ENCODE measurements around the gene UNC13B. TPM values are rescaled to one million over a fixed set of nuclear protein-coding genes. Genes with fewer than 3 reads are reported as not detected.

The UNC13B gene
- total RNA-seq, 1 donor from 2014 or later: 59.1 TPM

DNA sequence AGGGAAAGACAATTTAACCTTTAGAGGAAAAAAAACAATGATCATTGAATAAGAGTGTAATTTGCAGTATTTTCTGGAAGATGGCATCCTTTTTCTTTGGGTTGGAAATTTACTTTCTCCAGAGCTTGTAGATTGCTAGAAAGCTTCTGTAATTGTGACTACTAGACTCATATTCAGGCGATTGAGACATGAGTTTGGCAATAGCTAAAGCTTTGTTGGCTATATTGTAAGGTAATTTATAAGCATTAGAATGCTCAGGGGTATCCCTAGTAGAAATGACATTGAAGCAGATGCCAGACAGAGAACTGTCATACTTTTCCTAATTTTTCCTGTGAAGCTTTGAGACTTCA is 115.3 kb downstream of the UNC13B start:
- DNase-seq (ENCODE audit: low spot score): no peak

DNA sequence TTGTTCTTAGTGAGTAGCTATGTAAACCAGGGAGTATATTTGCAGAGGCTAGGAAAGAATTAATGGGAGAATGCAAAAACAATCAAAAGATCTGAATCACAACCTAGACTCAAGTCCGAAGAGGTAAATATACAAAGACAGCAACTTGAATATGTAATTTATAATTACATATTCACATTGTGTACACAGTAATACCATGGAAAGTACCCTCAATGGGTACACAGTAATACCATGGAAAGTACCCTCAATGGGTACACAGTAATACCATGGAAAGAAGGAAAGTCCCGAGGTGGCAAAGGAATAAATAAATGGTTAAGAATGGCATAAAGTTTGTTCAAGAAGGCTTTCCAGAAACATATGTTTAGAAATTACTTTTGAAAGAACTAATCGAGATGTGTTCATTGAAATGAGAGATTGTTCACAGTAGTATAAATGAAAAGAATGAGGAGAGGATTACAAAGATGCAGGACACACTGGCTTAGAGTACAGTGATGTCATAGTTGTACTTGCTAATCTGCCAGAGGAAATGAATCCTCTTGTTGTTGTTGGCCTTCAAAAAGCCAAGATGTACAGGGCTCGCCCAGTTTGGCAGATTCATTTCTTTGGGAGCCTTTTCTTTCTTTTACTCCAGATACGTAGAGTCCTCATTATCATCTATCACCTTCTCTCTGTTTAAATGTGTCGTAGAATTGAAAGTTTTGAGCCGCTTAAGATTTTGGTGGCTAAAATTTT is 116.0 kb downstream of the UNC13B start:
- DNase-seq (ENCODE audit: low spot score): no peak

DNA sequence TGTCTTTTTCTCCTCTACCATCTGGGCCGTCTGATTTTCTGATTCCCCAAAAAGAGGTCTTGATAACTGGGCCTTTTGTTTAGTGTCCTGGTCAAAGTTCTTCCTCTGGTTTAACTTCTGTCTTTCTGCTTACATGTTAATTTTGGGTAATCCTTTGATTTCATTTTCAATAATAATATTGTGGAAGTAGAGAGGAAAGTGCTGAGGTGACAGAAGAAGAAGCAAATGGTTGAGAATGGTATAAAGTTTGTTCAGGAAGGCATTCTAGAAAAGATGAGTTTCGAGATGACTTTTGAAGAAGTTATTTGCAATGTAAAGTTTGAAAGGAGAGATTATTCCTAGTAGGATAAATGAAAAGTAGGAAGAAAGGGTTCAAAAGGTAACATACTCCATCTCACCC is 118.1 kb downstream of the UNC13B start:
- no peak for DNase-seq (ENCODE audit: low spot score)

DNA sequence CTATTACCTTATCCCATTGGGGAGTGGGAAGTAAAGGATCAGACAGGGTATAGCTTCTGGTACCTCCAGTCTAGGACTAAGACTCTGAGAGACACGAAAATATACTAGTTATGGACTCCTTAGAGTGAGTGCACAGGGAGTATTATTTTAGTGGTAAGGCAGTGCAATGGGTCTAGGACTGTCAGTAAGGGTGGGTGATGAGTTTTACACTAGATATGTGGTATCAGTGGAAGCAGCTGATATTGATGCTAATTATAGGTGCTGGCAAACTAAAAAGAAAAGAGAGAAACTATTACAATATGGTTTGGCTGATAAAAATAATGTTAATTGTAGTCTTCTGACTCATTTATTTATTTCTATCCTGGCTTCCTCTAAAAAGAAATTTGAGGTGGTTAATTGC is 118.6 kb downstream of the UNC13B start:
- DNase-seq (ENCODE audit: low spot score): no peak

DNA sequence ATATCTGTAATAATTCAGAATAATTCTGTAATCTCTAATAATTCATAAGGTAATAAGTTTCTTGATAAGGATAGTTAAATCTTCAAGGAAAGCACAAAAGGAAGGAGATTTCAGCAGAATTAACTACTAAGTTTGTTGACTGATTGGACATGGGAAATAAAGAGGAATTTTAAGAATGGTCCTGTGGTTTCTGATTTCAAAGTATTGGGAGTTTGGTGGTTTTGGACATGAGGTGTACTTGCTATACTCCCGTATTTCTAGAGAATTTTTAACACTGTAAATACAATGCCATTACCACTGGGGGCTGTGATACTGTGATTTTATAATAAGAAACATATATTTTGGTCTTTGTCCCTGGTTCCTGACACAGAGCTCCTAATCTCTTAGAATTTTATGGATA is 123.9 kb downstream of the UNC13B start:
- no peak for DNase-seq (ENCODE audit: low spot score)

DNA sequence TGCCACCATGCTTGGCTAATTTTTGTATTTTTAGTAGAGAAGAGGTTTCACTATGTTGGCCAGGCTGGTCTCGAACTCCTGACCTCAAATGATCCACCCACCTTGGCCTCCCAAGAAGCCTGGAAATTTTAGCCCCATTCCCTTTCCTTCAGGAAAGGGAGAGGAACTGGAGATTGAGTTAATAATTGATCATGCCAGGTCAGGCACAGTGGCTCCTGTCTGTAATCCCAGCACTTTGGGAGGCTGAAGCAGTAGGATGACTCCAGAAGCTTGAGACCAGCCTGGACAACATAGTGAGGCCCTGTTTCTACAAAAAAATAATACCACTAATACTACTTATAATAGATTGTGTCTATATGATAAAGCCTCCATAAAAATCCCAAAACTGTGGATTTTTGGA is 124.6 kb downstream of the UNC13B start:
- no peak for DNase-seq (ENCODE audit: low spot score)

DNA sequence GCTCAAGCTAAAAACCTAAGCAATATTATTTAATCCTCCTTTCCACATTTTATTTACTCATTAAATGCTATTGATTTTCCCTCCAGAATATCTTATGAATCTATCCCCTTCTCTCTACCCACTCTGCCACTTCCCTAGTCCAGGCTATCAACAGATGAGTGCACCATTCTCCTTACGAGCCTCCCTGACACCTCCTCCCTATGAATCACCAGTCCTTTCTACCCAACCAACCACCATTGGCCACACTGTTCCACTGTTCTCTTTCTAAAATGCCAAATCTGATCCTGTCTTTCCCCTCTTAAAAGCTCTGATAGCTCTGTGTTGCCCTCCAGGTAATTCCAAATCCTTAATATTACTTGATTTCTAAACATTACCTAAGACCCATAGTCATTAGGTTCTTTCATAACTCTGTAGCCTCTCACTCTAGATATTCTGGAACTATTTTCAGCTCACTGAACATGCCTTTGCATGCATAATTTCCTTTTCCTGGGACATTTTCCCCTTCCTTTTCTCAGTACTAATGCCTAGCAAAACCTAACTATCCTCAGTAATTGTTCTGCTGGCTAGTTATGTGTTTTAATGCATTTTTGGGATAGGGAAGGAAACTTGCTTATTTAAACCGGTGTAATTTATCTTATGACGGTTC is 126.3 kb downstream of the UNC13B start:
- no peak for DNase-seq (ENCODE audit: low spot score)

DNA sequence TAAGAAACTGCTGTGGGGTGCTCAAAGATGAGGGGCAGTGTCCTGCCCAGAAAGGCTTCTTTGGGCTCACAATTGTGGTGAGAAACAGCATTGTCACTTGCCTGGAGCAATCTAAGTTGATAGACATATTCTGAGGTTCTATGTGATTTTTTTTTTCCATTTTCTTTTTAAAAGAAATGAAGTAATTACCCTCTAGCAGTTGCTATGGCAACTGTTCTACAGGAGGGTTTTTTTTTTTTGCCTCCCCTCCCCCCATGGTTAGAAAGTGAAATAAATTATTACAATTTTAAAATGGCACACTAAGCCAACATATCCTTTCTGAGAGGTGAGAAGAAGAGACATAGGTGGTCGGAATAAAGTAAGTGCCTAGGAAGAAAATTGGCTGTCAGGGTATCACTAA is 127.0 kb downstream of the UNC13B start:
- DNase-seq (ENCODE audit: low spot score): no peak

DNA sequence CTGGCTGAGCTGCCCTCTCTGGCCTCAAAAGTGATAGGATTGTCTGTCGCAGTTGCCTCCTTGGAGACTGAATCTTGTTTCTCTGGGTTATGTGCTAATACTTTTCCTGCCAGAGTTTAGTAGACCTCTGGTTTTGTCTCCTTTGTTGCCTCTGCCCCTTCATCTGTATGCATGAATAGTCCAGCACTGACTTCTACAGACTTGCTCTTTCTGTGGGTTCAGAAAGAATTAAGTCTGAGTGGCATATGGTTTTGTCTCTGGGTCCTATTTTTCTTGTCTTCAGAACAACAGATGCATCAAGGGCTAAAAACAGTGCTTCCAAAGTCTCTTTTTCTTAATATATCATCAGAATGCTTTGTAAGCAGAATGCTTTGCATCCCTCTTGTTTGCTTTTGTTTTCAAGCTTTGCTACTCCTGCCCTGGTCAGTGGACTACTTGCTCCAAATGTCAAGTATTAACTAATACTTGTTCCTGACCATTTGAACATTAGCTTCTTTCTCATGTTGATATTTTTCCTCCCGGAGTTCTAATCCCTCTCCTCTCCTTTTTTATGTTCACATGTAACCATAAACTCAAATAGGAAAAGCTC is 131.7 kb downstream of the UNC13B start:
- DNase-seq (ENCODE audit: low spot score): no peak

DNA sequence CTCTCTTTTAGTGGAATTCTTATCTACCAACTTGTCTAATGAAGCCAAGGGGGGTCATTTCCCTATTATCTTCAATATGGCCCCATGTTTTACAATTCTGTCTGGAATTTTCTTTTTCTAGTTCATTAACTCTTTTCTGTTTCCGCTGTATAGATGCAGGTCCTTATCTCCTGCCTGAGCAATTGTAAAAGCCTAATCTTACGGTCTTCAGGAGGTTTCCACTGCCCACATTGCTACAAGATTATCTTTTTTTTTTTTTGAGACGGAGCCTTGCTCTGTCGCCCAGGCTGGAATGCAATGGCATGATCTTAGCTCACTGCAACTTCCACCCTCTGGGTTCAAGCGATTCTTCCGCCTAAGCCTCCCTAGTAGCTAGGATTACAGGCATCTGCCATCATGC is 132.3 kb downstream of the UNC13B start:
- DNase-seq (ENCODE audit: low spot score): no peak

DNA sequence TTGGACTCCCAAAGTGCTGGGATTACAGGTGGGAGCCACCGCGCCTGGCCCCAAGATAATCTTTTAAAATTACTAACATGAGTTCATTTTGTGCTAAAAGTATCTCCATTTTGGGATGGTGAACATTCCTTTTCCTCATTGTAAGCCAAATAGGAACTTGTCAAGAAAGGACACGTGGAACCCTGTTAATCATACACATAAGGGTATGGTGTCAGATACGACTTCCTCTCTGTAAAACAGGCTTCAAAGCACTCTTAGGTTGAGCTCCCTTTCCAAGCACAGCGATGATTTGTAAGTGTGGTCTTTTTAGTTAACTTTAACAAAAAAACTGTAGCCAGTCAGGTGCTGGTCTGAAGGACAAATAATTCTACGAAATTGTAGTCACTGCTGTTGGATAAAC is 132.7 kb downstream of the UNC13B start:
- no peak for DNase-seq (ENCODE audit: low spot score)

DNA sequence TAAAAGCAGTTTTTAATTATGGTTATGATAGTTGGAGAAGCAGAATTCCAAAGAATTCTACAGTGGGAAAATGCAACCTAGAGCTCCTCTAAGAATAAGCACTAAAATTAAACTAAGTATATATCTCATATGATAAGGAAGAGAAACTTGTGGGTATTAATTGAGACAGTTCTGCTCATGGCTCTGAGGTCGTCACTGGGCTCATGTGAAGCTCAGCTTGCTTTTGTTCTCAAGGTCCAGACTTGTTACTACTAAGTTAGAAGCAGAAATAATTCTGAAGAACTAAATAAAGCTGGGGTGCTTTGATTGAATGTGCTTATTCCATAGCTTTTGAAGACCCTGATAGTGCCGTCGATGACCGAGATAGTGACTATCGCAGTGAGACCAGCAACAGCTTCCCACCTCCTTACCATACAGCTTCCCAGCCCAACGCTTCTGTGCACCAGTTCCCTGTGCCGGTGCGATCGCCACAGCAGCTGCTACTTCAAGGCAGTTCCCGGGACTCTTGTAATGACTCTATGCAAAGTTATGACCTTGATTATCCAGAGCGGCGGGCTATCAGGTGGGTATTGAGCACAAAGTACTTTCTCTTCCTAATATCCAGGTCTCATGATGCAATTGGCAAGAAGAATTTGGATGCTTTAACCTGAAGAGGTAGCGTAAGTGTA is 133.7 kb downstream of the UNC13B start:
- DNase-seq (ENCODE audit: low spot score): no peak

DNA sequence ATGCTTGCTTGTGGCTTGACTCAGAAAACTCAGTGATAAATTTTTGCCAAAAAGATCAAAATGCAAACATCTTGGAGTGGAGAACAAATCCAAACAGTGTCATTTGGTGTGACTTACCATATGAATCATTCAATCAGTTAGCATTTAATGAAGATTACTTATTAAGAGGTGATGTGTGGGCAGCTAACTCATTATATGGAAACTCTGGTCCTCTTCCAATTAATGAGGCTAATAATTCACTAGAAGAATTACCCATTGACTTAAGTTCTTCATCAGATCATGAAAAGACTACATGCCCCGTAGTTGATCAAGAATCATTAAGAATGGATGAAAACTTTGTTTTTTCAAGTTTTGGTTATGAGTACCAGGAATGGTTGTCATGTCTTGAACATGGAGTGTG is 141.8 kb downstream of the UNC13B start:
- no peak for DNase-seq (ENCODE audit: low spot score)

DNA sequence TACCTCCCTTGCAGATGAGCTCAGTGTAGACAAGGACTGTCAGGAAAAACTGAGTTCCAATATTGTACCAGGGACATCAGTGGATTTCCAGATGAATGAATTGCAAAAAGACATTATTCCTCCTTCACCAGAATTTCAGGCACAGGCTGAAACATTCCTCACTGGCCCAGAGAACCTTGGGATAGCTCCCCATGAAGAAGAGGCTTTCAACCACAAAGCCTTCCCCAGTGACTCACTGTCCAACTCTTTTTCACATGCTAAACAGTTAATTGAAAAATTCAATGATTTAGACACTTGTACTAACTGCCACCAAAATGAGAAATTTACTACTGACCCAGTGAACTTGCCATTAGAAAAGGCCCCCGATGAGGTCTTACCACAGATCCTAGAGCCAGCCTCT is 144.5 kb downstream of the UNC13B start:
- no peak for DNase-seq (ENCODE audit: low spot score)

DNA sequence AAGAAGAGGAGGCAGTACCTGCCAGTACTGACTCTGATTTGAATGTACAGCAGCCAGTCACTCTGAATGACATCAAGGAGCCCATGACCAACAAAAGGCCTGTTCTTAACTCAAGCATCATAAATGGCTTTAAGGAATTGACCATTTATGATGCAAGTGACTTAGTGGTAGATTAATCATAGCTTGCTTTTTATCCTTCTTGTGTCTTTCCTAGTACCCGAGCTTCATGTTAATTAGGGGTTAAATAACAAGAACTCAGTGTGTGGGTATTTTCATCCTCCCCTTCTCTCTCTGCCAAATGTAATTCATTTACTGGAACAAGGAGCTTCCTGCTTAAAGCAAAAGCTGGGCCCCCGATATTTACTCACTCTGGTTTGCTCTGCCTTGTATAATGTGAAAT is 146.5 kb downstream of the UNC13B start:
- DNase-seq (ENCODE audit: low spot score): no peak

DNA sequence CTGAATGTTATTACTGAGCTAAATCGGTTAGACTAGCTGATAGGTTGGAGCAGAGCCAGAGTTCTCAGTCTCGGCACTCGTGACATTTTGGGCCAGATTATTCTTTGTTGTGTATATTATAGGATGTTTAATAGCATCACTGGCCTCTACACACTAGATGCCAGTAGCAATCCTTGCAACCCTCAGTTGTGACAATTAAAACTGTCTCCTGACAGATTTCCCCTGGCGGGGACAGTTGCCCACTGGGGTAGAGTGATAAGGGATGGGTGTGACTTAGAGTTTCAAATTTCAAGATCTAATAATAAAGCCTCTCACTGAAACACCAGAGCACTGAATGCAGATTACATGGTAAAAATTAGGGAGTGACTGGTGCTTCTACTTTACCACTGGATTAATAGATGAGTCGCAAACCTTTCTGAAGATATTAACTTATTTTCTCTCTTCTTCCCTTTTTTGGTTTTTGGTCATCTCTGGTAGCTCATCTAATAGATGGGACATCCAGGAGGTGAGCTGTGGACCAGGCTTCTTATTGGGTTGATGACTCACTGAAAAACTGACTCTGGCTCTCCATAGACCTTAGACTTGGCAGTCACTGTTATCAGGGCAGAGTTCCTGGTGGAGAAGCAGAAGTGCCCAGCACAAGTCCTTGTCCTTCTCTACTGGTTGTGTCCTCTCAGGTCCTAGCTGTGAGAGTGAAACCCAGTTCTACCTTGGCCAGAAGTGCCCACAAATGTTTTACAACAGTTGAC is 150.3 kb downstream of the UNC13B start:
- no peak for DNase-seq (ENCODE audit: low spot score)

DNA sequence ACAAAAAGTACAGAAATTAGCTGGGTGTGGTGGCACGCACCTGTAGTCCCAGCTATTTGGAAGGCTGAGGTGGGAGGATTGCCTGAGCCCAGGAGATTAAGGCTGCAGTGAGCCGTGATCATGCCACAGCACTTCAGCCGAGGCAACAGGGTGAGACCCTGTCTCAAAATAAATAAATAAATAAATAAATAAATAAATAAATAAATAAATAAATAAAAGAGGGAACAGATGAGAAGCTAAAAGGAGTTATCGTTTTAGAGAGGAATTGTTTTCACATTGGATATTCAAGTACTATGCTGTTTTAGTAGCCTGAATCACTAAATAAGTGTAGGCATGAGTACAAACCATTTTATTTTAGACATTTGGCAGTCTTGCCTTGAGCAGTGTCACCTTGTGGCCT is 151.7 kb downstream of the UNC13B start:
- no peak for DNase-seq (ENCODE audit: low spot score)

DNA sequence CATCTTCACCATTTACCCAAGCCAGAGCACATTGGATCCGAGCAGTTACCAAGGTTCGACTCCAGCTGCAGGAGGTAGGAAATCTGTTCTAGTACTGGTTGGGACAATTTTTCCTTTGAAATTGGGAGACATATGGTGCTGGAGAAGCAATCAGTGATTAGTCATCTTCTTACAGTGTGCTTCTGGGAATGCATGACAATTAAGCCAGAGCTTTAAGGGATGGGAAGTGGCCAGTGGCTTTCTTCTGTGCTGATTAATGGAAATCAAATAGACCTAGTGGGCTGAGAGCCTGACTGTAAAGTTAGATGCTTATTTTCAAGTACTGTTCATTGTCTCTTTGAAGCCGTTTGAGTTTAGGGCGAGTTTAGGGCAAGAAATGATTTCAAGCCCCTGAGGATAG is 152.1 kb downstream of the UNC13B start:
- no peak for DNase-seq (ENCODE audit: low spot score)

DNA sequence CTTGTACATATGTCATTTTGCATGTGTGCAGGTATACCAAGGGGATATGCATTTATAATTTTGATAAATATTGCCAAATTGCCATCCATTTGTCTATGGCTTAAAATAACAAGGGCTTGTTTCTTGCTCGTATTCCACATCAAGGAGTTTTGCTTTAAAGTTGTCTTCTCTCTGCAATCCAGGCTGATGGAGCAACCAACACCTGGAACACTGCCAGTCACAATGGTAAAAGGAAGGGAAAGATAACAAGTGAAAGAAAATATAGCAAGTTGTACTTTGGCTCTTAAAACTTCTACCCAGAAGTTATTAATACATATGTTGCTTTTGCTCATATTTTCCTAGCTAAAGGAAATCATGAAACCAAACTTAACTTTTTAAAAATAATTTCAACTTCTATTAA is 156.9 kb downstream of the UNC13B start:
- DNase-seq (ENCODE audit: low spot score): no peak

DNA sequence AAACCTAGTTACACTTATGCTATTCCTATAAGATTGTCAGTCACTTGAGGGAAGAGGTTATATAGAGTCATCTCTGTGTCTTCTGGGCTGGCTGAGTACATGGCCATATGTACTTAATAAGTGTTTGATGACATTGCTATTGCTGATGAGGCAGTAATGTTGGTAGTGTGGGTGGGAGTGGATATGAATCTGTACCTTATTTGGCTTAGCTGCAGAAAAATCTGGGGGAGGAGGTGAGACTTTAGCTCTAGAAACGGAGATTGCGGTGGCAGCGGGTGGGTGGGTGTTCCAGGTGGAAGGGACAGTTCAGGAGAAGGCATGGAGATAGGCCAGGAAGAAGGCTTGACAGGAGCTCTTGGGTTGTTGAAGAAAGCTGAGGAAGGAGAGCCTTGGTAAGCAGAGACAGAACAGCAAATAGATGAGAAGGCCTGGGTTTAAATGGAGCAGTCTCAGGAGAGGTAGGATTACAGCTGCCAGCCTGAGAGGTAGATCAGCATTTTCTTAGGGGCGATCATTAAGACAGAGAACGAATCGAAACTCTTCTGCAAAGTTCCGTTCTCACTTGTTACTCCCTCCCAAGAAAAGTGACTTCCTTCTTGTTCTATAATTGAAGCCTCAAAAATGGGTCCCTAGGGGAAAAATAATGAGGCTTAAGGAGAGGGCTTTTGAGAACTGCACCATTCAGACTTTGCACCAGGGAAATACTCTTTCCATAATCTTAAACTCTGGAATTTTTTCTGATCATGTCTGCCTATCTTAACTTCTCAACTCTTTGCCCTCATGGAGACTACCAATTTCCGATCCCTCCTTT is 160.5 kb downstream of the UNC13B start:
- no peak for DNase-seq (ENCODE audit: low spot score)

DNA sequence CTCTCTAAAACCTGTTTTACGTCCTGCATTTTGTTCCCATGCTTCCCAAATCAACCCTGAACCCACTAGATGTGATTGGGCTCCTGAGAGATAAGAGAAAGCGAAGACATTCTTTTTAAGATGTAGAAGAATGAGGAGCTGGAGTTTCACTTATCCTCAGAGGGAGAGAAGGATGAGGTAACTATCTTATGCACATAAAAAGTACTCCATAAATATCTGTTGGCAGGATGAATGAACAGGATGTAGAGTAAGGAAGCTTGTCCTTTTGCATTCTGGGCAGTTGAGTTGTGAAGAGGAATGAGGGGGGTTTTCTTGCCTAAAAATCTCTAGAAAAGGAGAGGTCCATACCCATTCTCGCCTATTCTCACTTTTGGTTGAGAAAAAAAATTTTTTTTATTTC is 163.2 kb downstream of the UNC13B start:
- no peak for DNase-seq (ENCODE audit: low spot score)

All from mucosa of gallbladder (tissue), 1 donor.